ENCODE measurements around the gene ATP8A2. TPM values are rescaled to one million over a fixed set of nuclear protein-coding genes. Genes with fewer than 3 reads are reported as not detected.

The ATP8A2 gene
- total RNA-seq, 1 donor from 2014 or later: 3.4 TPM

- Mint-ChIP-seq H3K27ac (ENCODE audit: unreplicated experiment) (no peak overlapping the region), H3K9me3 (no peaks in the 10 kb centered on the region), H3K4me3 (no peak overlapping the region), H3K36me3 (ENCODE audit: low read depth) (no peaks in the 10 kb centered on the region), H3K27me3 (ENCODE audit: low read depth) (no peaks in the 10 kb centered on the region), H3K4me1 (peaks cover 36% of the 10 kb centered on the region)
- DNase-seq (ENCODE audit: low read depth, low spot score): no peak
- no peak for TF ChIP-seq CTCF (conservative IDR thresholded peaks at IDR 0.05)
Observed at GRCh38 chr13:25777509-25777908, 405.7 kb downstream of the ATP8A2 start.

GRCh38 chr13:25778365-25778764, 406.6 kb downstream of the ATP8A2 start:
- no peak for DNase-seq (ENCODE audit: low read depth, low spot score)
- H3K27ac Mint-ChIP-seq (ENCODE audit: unreplicated experiment): no peak overlapping the region
- H3K4me1 Mint-ChIP-seq: peaks cover 36% of the 10 kb centered on the region
- no peaks in the 10 kb centered on the region for H3K36me3 Mint-ChIP-seq (ENCODE audit: low read depth)
- H3K4me3 Mint-ChIP-seq: no peak overlapping the region
- no peaks in the 10 kb centered on the region for H3K9me3 Mint-ChIP-seq
- no peak for TF ChIP-seq CTCF (conservative IDR thresholded peaks at IDR 0.05)
- H3K27me3 Mint-ChIP-seq (ENCODE audit: low read depth): no peaks in the 10 kb centered on the region

GRCh38 chr13:25778808-25779305, 407.1 kb downstream of the ATP8A2 start:
- TF ChIP-seq CTCF (conservative IDR thresholded peaks at IDR 0.05): no peak
- H3K36me3 Mint-ChIP-seq (ENCODE audit: low read depth): no peaks in the 10 kb centered on the region
- DNase-seq (ENCODE audit: low read depth, low spot score): no peak

GRCh38 chr13:25783076-25783475, 411.3 kb downstream of the ATP8A2 start:
- no peaks in the 10 kb centered on the region for H3K36me3 Mint-ChIP-seq (ENCODE audit: low read depth)
- H3K27me3 Mint-ChIP-seq (ENCODE audit: low read depth): no peaks in the 10 kb centered on the region
- no peak for DNase-seq (ENCODE audit: low read depth, low spot score)
- H3K4me1 Mint-ChIP-seq: peaks cover 13% of the 10 kb centered on the region
- H3K27ac Mint-ChIP-seq (ENCODE audit: unreplicated experiment): no peak overlapping the region
- no peak overlapping the region for H3K4me3 Mint-ChIP-seq
- no peak for TF ChIP-seq CTCF (conservative IDR thresholded peaks at IDR 0.05)
- no peaks in the 10 kb centered on the region for H3K9me3 Mint-ChIP-seq

More at GRCh38 chr13:25778808-25779305, 407.1 kb downstream of the ATP8A2 start:
- Mint-ChIP-seq H3K27ac (ENCODE audit: unreplicated experiment) (no peak overlapping the region), H3K27me3 (ENCODE audit: low read depth) (no peaks in the 10 kb centered on the region), H3K4me1 (peaks cover 36% of the 10 kb centered on the region), H3K9me3 (no peaks in the 10 kb centered on the region), H3K4me3 (no peak overlapping the region)

GRCh38 chr13:25783601-25784024, 411.8 kb downstream of the ATP8A2 start:
- Mint-ChIP-seq H3K4me1 (peaks cover 10% of the 10 kb centered on the region), H3K36me3 (ENCODE audit: low read depth) (no peaks in the 10 kb centered on the region), H3K4me3 (no peak overlapping the region), H3K27me3 (ENCODE audit: low read depth) (no peaks in the 10 kb centered on the region), H3K27ac (ENCODE audit: unreplicated experiment) (no peak overlapping the region), H3K9me3 (no peaks in the 10 kb centered on the region)
- DNase-seq (ENCODE audit: low read depth, low spot score): no peak
- no peak for TF ChIP-seq CTCF (conservative IDR thresholded peaks at IDR 0.05)
